Measurements from ENCODE around the gene KCNH3. TPM values are rescaled to one million over a fixed set of nuclear protein-coding genes. Genes with fewer than 3 reads are reported as not detected.

KCNH3 gene
- total and polyA plus RNA-seq, 8 donors, result 0.15 to 2.4 (median 1.5) TPM

DNA sequence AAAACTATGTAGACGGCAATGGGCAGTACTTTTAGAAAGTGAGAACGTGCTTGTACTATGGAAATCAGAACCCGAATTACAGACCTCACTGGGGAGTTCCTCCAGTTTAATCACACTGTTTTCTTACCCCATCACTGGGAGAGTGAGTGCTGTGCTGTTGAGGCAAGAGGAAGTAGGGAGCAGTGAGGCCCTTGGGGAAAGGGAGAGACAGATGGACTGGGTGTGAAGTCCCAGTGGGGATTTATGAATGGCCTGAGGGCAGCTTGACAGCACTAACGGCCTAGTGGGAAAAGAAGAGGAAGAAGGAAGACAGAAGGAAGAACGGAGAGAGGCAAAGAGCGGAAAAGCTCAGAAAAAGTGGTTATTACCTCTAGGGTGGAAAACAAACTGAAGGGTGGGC is 23.4 kb downstream of the KCNH3 start:
- intact Hi-C loops (cut with DNase I), result no loop called here
- TF ChIP-seq, protein P1, sequence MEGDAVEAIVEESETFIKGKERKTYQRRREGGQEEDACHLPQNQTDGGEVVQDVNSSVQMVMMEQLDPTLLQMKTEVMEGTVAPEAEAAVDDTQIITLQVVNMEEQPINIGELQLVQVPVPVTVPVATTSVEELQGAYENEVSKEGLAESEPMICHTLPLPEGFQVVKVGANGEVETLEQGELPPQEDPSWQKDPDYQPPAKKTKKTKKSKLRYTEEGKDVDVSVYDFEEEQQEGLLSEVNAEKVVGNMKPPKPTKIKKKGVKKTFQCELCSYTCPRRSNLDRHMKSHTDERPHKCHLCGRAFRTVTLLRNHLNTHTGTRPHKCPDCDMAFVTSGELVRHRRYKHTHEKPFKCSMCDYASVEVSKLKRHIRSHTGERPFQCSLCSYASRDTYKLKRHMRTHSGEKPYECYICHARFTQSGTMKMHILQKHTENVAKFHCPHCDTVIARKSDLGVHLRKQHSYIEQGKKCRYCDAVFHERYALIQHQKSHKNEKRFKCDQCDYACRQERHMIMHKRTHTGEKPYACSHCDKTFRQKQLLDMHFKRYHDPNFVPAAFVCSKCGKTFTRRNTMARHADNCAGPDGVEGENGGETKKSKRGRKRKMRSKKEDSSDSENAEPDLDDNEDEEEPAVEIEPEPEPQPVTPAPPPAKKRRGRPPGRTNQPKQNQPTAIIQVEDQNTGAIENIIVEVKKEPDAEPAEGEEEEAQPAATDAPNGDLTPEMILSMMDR (IDR thresholded peaks at IDR 0.05), result no peak
- H3K27me3 ChIP-seq, result no peaks in the 10 kb centered on the region
- H3K27ac ChIP-seq, result no peak overlapping the region
- DNase-seq, result no peak
- H3K9me3 ChIP-seq, result no peaks in the 10 kb centered on the region
- no peak overlapping the region for H3K4me3 ChIP-seq
- peaks cover 8 to 16% of the 10 kb centered on the region in 2 donors for H3K4me1 ChIP-seq
- ATAC-seq, result no peak
- H3K36me3 ChIP-seq, result peaks cover 2 to 78% of the 10 kb centered on the region in 2 donors

DNA sequence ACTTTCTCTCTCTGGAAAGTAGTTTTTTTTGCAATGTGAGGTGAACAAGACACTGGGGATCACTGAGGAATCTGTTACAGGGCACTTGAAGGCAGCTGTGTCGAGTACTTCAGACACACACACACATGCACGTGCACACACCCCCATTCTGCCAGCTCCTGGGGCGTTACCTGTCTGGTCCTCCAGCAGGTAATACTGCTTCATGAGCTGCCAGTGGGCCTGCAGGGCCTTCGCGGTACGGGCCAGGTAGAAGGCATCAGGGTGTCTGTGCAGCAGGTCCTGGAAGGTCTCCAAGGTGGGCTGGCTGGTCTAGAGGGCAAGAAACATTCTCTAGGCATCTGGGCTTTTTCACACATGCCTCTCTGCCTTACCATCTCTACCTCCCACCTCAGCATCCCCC is 24.0 kb downstream of the KCNH3 start:
- intact Hi-C loops (cut with DNase I), result no loop called here

DNA sequence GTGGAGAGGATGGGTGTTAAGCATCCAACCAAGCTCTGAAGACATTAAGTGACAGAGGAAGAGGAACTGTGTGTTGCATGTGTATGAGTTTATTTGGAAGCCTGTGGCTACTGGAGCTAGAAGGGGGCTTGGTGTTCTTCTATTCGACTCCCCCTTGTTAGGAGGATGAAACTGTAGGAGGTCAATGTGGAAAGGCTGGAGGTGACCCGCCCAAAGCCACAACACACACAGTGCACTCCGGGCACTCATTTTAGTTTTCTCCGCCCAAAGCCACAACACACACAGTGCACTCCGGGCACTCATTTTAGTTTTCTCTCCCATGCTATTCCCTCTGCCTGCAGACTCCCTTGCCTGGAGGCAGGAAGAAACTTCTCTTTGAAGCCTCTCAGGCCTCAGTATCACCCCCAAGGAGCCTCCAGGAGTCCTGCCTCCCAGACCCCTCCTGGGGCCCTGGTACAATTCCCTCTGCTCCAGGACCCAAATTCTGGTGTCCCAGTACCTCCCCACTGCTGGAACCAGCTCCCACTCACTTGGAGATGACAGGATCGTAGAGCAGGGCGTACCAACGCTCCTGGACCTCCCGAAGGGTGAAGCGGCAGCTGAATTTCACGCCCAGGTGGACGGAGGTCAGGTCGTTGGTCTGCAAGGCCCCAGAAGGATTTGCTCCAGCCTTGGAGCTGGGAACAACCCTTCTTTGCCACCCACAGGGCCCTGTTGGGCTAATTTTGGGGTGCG is 25.3 kb downstream of the KCNH3 start:
- ATAC-seq, result no peak
- peak in 1 of 4 donors; percentile 48 for DNase-seq
- H3K27ac ChIP-seq, result no peak overlapping the region
- intact Hi-C loops (cut with DNase I), result no loop called here
- TF ChIP-seq, protein P1 (IDR thresholded peaks at IDR 0.05), result no peak
- no peaks in the 10 kb centered on the region for H3K9me3 ChIP-seq
- H3K4me1 ChIP-seq, result peaks cover 8 to 24% of the 10 kb centered on the region in 2 donors
- no peaks in the 10 kb centered on the region for H3K27me3 ChIP-seq
- H3K36me3 ChIP-seq, result peaks cover 2 to 59% of the 10 kb centered on the region in 2 donors
- no peak overlapping the region for H3K4me3 ChIP-seq

More for the DNA sequence above, 24.0 kb downstream of the KCNH3 start:
- H3K36me3 ChIP-seq, result peaks cover 2 to 72% of the 10 kb centered on the region in 2 donors
- ATAC-seq (no peak), DNase-seq (peak in 1 of 4 donors; percentile 48)
- H3K4me3 ChIP-seq, result no peak overlapping the region
- no peaks in the 10 kb centered on the region for H3K27me3 ChIP-seq
- H3K9me3 ChIP-seq, result no peaks in the 10 kb centered on the region
- no peak overlapping the region for H3K27ac ChIP-seq
- peaks cover 8 to 18% of the 10 kb centered on the region in 2 donors for H3K4me1 ChIP-seq
- TF ChIP-seq, protein P1 (IDR thresholded peaks at IDR 0.05), result no peak

DNA sequence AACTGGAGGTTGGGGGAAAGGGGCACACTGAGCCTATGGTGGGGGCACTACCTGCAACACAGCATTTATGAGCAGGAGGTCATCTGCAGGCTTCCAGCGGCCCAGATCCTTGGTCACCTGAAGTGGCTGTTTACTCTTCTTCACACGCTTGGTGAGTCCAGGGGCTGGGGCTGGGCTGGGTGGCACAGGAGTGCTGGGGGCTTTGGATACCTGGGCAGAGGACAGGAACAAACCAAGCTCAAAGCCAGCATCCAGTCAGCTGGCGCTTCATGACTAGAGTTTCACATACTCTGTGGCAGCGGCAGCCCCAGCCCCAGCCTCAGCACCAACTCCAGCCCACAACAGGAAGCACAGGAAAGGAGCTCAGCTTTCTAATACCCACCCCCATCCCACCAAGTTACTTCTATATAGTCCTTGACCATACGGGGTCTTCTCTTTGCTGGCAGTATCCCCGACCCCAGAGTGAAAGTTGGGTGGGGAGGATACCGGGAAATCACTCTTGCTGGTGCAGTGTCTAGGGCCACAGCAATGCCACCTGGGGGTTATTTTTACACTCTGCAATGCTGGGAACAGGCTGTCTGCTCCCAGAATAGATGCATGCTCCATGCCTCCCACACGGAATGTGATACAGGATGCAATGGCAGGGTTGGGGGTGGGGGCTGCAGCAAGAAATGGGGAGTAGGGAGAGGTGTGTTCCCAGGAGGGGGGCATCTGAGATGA is 26.0 kb downstream of the KCNH3 start:
- Histone ChIP-seq H3K9me3 (no peaks in the 10 kb centered on the region), H3K27ac (no peak overlapping the region)
- intact Hi-C loops (cut with DNase I), result no loop called here

More for the DNA sequence above, 26.0 kb downstream of the KCNH3 start:
- H3K4me3 ChIP-seq, result no peak overlapping the region
- ATAC-seq (no peak), DNase-seq (peak in 1 of 4 donors; percentile 61)
- H3K4me1 ChIP-seq, result peaks cover 8 to 24% of the 10 kb centered on the region in 2 donors
- TF ChIP-seq, protein P1 (IDR thresholded peaks at IDR 0.05), result no peak
- H3K27me3 ChIP-seq, result no peaks in the 10 kb centered on the region
- H3K36me3 ChIP-seq, result peaks cover 2 to 52% of the 10 kb centered on the region in 2 donors
